Activated T-helper 1 cell treated with Interleukin-2 at 50 U/mL for 16 hours (primary cell): ENCODE measurements around the gene TMEM18.

Source experiments
- DNase-seq: peaks from one replicate; pipeline ENCODE4 v3.0.0-alpha.2; 2020; ENCODE audit warnings: low read depth

The TMEM18 gene

DNA sequence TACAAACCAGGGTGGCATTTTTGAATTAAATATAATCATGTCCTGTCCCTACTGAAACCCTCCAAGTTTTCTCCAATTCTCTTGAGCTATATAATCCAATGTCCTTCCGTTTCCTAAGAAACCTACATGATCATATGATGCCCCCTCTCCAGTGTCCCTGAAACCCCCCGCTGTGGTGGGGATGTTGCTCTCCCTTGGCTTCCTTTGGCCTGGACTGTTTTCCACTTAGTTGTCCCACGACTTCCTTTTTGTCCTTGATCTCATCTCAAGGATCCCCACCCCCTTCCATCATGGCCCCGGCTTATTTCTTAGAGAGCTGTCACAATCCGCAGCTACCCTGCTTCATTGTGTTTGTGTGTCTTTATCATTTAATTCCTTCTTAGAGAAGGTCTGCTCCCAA, 43.8 kb downstream of the TMEM18 start:
- no peak for DNase-seq

DNA sequence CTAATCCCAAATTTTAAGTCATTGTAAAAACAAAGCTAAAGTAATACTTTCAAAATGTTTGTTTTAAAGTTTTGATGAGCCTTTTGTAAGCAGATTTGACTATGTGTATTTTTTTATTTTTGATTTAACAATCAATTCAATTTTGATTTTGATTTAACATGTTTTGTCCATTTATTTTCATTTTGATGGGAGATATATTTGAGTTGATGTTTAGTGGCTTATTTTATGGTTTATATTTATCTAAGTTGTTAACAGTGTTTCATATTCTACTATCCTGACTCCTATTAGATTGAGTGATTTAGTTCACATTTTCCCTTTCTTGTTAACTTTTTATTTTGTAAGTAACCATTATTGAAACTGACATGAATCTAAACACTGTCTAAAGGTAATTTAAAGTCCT, 44.7 kb downstream of the TMEM18 start:
- no peak for DNase-seq

- DNase-seq: no peak
Observed at GRCh38 chr2:631741-632140, 45.5 kb downstream of the TMEM18 start.

DNA sequence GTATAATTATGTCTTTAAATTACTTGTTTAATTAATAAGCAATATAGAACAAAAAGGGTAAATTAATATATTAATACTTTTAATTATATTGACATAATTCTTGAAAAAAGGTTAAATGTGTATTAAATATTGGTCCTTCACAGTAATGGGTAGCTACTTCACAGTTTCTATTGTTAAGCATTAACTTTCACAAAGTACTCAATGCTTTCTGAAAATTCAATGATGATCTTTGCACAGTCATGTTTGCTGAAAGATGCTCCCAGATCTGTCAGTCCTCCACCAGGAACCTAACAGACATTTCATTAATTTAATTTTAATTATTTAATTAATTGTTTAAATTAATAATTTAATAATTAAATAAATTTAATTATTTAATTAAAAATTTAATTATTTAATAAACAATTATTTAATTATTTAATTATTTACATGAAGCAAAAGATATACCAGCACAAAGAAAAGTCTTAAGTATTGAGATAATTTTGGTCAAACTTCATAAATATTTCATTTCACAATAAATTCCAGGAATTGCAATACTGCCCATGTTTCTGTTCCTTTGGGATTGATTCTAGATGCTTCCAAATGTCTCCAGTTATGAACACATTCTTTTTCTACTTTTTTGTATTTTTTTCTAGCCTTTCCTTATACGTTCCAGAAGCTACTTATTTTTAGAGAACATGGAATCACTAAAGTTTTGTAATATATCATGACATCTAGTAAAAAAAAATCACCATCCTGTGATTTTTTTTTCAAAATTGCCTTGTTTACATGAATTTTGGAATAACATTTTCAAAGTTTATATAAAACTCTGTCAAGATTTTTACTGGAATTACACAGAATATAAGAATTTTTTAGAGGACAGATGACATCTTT, 46.5 kb downstream of the TMEM18 start:
- DNase-seq: no peak

GRCh38 chr2:629961-630360, 47.2 kb downstream of the TMEM18 start:
- no peak for DNase-seq

DNA sequence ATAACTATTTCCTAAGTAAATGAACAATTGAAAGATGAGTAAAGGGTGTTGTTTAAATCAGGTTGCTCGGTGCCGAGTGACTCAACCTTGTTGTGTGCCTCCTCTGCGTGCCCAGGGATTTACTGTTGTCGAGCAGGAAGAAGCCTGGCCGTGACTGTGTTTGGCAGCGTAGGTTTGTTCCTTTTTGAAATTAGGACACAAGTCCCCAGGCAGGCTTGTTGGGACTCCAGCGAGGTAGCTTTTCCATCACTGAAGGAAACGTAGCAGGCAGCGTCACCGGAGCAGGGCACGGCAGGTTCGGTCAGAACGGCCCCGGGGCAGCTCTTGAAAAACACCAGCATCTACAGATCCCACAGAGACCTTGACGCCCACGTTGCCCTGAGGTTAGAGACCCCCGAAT, 48.6 kb downstream of the TMEM18 start:
- no peak for DNase-seq

GRCh38 chr2:627926-628560, 49.2 kb downstream of the TMEM18 start:
- no peak for DNase-seq

- DNase-seq: no peak
Observed at GRCh38 chr2:627340-627709, 49.9 kb downstream of the TMEM18 start.

- no peak for DNase-seq
Observed at GRCh38 chr2:626491-627339, 50.5 kb downstream of the TMEM18 start.

- DNase-seq: no peak
Observed at GRCh38 chr2:625415-626333, 51.5 kb downstream of the TMEM18 start.

GRCh38 chr2:624551-625347, 52.5 kb downstream of the TMEM18 start:
- no peak for DNase-seq

DNA sequence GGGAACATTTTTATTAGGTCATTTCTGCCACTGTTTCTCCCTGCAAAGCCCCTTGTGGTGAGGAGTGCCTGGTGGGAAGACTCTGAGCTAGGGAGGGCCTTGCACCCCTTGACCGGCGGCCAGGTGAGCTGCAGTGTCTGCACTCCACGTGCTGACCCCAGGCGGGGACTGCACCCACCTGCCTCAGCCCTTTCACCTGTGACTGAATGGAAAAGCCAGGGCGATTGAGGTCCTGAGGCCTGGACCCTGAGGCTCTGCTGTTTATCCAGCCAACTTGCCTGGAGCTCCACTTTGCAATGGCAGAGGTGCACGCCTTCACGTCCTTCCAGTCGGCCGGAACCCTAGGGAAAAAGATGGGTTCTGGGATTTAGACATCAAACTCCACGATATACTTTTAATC, 53.1 kb downstream of the TMEM18 start:
- no peak for DNase-seq

- DNase-seq: no peak
Observed at GRCh38 chr2:623130-623922, 53.9 kb downstream of the TMEM18 start.

DNA sequence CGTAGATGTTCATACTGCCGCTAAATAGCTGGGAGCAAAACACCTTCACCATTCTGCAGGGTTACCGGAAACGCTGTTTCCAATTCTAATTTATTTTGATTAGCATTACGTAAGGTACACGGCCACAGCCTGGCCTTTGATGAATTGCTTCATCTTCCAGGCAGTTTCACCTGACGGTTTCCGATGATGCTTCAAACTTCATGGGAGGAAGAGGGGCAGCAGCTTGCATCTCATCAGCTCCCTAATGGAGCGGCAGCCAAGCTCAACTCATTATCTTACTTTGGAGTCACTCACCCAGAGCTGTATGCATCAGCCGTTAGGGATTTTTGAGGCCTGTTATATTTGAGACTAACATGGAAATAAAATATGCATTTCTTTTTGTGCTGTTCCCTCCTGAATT, 54.8 kb downstream of the TMEM18 start:
- DNase-seq: no peak

- no peak for DNase-seq
Observed at GRCh38 chr2:621303-622099, 55.7 kb downstream of the TMEM18 start.

- no peak for DNase-seq
Observed at GRCh38 chr2:620471-621302, 56.5 kb downstream of the TMEM18 start.

DNA sequence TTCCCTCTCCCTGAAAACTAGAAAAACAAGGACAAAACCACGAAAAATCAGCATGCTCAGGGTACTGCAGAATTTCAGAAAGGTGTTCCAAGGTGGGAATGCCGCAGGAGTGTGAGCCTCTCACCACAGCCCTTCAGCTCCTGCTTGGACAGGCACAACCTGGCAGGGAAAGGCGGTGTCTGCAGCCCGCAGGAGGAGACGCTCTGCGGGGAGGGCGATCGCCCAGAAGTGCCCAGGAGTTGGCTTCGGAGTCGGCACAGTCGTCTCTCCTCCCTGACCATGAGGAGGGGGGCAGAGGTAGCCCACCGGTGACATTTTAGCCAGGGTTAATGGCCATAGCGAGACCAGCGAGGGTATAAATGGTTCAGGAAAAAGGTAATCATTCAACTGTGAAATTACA, 57.2 kb downstream of the TMEM18 start:
- DNase-seq: no peak

- no peak for DNase-seq
Observed at GRCh38 chr2:618422-618990, 58.7 kb downstream of the TMEM18 start.
